ENCODE measurements around the gene ADAMTSL3.

DNA sequence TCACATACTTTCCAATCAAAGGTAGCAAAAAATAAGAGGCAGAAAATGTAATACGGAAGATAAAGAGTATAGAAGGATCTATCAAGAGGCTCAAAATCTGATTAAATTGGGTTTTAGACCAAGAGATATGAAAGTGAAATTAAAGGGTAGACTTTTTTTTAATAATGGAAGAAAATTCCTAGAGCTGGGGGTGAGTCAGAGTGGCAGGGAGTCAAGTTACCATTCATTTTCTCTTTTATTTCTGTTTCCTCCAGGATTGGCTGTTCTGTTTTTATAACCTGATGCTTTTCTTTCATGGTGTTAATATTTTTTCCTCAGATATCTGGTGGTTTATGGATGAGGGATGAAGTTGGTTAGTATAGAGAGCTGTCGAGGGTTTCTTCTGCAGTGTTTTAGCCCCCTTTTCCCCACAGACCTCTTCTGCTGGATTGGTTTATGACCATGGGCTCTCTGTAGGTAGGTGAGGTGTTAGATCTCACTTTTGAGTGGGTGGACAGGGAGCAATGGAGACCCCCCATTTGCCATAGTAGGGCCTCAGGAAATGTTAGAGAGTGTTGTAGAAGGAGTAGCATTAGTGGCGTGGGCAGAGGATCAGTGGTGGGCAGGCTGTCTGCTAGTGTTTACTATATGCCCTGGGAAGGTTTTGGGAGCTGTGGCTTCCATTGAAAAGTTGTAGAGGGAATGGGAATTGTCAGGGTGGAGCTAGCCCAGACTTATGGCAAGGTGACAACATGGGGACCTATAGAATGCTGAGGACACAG is 380.1 kb downstream of the ADAMTSL3 start:
- TF ChIP-seq, protein P1, sequence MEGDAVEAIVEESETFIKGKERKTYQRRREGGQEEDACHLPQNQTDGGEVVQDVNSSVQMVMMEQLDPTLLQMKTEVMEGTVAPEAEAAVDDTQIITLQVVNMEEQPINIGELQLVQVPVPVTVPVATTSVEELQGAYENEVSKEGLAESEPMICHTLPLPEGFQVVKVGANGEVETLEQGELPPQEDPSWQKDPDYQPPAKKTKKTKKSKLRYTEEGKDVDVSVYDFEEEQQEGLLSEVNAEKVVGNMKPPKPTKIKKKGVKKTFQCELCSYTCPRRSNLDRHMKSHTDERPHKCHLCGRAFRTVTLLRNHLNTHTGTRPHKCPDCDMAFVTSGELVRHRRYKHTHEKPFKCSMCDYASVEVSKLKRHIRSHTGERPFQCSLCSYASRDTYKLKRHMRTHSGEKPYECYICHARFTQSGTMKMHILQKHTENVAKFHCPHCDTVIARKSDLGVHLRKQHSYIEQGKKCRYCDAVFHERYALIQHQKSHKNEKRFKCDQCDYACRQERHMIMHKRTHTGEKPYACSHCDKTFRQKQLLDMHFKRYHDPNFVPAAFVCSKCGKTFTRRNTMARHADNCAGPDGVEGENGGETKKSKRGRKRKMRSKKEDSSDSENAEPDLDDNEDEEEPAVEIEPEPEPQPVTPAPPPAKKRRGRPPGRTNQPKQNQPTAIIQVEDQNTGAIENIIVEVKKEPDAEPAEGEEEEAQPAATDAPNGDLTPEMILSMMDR (IDR thresholded peaks at IDR 0.05), result no peak
- no peak for TF ChIP-seq EZH2 (IDR thresholded peaks at IDR 0.05; ENCODE audit: borderline replicate concordance, insufficient read depth, low read depth, low read length, poor library complexity, severe bottlenecking)
